PC-9 (cell line): Measurements from ENCODE around the gene LILRB3. TPM values are rescaled to one million over a fixed set of nuclear protein-coding genes. Genes with fewer than 3 reads are reported as not detected.
A peak's percentile ranks its signal among the peaks of the same experiment; 100 is the strongest.
"Not testable (repeated sequence)": the region's sequence is repeated elsewhere in the genome, so short reads cannot be mapped to it uniquely, and the experiment has no call there.

Experiments used
- BruUV-seq: library from RNA; stranded (reverse); fragments of 400-500 nt; replicated peaks from 2 replicates; lab custom pipeline; 2021; lab: Mats Ljungman, UMichigan
- CTCF ChIA-PET: fragments of 300-600 bp; sonication (Branson Sonifier 250); formaldehyde crosslinking; loops from one replicate; lab custom pipeline; 2022; ENCODE audit warnings: antibody characterized with exemption; lab: Charles Lee
- POLR2A ChIA-PET: fragments of 300-600 bp; sonication (Branson Sonifier 250); formaldehyde crosslinking; loops from one replicate; lab custom pipeline; 2022; ENCODE audit warnings: antibody characterized with exemption; ENCODE audit not compliant: unreplicated experiment; lab: Charles Lee
- DNase-seq, 2 experiments: peaks; one replicate each; pipeline versions ENCODE4 v3.0.0 to v3.0.0-alpha.2; 2015 to 2022; ENCODE audit warnings: mixed read lengths in 1 of 2
- H2AFZ ChIP-seq: fragments of 200-600 bp; sonication (generic); 2 replicates; pipeline ENCODE4 v1.8.1; 2017; ENCODE audit warnings: antibody characterized with exemption
- H3F3A ChIP-seq: fragments of 200-600 bp; sonication (generic); 2 replicates; pipeline ENCODE4 v1.8.1; 2017; ENCODE audit warnings: antibody characterized with exemption, mild to moderate bottlenecking, low read depth; ENCODE audit not compliant: insufficient read depth
- H3K27ac ChIP-seq: fragments of 200-600 bp; sonication (generic); 2 replicates; pipeline ENCODE4 v1.6.1; 2016; ENCODE audit warnings: mixed run types
- H3K27me3 ChIP-seq: fragments of 200-600 bp; sonication (generic); 2 replicates; pipeline ENCODE4 v1.6.1; 2016; ENCODE audit warnings: low read depth, mixed run types; ENCODE audit not compliant: insufficient read depth
- H3K36me3 ChIP-seq: fragments of 200-600 bp; sonication (generic); 2 replicates; pipeline ENCODE4 v1.6.1; 2016; ENCODE audit warnings: low read depth, mixed run types
- H3K4me1 ChIP-seq: fragments of 200-600 bp; sonication (generic); replicated peaks from 2 replicates; pipeline ENCODE4 v1.6.1; 2016; ENCODE audit warnings: mixed run types; ENCODE audit not compliant: insufficient read depth
- H3K4me2 ChIP-seq: fragments of 200-600 bp; sonication (generic); 2 replicates; pipeline ENCODE4 v1.6.1; 2017; ENCODE audit warnings: mixed run types
- H3K4me3 ChIP-seq: fragments of 200-600 bp; sonication (generic); 2 replicates; pipeline ENCODE4 v1.6.1; 2016; ENCODE audit warnings: mixed run types
- H3K79me2 ChIP-seq: fragments of 200-600 bp; sonication (generic); 2 replicates; pipeline ENCODE4 v1.6.1; 2017; ENCODE audit warnings: low read depth, mixed run types
- H3K9me2 ChIP-seq: fragments of 200-600 bp; sonication (generic); 2 replicates; pipeline ENCODE4 v1.8.1; 2017; ENCODE audit warnings: mild to moderate bottlenecking; ENCODE audit not compliant: insufficient read depth
- H3K9me3 ChIP-seq: fragments of 200-600 bp; sonication (generic); 2 replicates; pipeline ENCODE4 v1.8.1; 2016; ENCODE audit warnings: low read depth; ENCODE audit not compliant: insufficient read depth
- H4K20me1 ChIP-seq: fragments of 200-600 bp; sonication (generic); 2 replicates; pipeline ENCODE4 v1.8.1; 2017; ENCODE audit not compliant: insufficient read depth
- EZH2 ChIP-seq: fragments of 200-600 bp; sonication (generic); IDR thresholded peaks from 2 replicates; pipeline ENCODE4 v1.8.0; 2017; ENCODE audit warnings: antibody characterized with exemption, low read depth
- intact Hi-C: fragments of 100-400 bp; cut with micrococcal nuclease; formaldehyde crosslinking; loops from one replicate; pipeline ENCODE4 v1.10.0; 2022; ENCODE audit not compliant: unreplicated experiment
- total RNA-seq: library from RNA; stranded (reverse); gene quantifications from 2 replicates; pipeline ENCODE4 v1.2.3, GENCODE V29; 2021
- TF ChIP-seq, protein P1 (sequence below): fragments of 200-600 bp; sonication (generic); conservative IDR thresholded peaks from 2 replicates; pipeline ENCODE4 v1.6.1; 2017; ENCODE audit warnings: mixed run types, antibody characterized with exemption, mild to moderate bottlenecking, moderate library complexity

Gene LILRB3
- total RNA-seq, 1 experiment from 2014 or later, result not detected

DNA sequence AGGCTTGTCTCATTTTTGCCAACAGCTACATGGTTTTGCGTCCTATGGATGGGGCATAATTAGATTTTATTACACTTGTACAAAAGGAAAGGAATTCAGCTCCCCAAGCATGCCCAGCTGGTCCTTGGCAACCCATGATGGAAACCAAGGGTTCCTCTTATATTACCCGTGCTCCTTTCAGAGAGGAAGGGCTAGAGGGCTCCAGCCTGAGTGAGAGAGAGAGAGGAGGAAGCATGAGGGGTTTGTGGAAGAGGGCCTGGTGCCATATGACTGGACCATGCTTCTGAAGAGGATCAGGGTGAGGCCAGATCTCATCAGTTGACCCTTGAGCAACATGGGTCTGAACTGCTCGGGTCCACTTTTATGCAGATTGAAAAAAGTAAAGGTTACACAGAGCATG, 25.7 kb downstream of the LILRB3 start:
- TF ChIP-seq EZH2, result no peak
- TF ChIP-seq, protein P1, sequence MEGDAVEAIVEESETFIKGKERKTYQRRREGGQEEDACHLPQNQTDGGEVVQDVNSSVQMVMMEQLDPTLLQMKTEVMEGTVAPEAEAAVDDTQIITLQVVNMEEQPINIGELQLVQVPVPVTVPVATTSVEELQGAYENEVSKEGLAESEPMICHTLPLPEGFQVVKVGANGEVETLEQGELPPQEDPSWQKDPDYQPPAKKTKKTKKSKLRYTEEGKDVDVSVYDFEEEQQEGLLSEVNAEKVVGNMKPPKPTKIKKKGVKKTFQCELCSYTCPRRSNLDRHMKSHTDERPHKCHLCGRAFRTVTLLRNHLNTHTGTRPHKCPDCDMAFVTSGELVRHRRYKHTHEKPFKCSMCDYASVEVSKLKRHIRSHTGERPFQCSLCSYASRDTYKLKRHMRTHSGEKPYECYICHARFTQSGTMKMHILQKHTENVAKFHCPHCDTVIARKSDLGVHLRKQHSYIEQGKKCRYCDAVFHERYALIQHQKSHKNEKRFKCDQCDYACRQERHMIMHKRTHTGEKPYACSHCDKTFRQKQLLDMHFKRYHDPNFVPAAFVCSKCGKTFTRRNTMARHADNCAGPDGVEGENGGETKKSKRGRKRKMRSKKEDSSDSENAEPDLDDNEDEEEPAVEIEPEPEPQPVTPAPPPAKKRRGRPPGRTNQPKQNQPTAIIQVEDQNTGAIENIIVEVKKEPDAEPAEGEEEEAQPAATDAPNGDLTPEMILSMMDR, result no peak
- no peaks in the 10 kb centered on the region for H3K27me3 ChIP-seq
- peaks cover 11% of the 10 kb centered on the region for H4K20me1 ChIP-seq
- ChIA-PET POLR2A (no interaction called here), CTCF (no interaction called here)
- H3K4me1 ChIP-seq, result peaks cover 17% of the 10 kb centered on the region
- H3K27ac ChIP-seq, result no peak overlapping the region
- H3F3A ChIP-seq, result peaks cover 21% of the 10 kb centered on the region
- intact Hi-C loops, result no loop called here
- peaks cover 26% of the 10 kb centered on the region for H3K36me3 ChIP-seq
- no peak for DNase-seq
- BruUV-seq, result no TSS peak
- peaks cover 33% of the 10 kb centered on the region for H3K79me2 ChIP-seq
- H2AFZ ChIP-seq, result no peak overlapping the region
- H3K4me3 ChIP-seq, result no peak overlapping the region
- H3K9me3 ChIP-seq, result no peaks in the 10 kb centered on the region
- H3K4me2 ChIP-seq, result no peak overlapping the region
- H3K9me2 ChIP-seq, result no peaks in the 10 kb centered on the region

DNA sequence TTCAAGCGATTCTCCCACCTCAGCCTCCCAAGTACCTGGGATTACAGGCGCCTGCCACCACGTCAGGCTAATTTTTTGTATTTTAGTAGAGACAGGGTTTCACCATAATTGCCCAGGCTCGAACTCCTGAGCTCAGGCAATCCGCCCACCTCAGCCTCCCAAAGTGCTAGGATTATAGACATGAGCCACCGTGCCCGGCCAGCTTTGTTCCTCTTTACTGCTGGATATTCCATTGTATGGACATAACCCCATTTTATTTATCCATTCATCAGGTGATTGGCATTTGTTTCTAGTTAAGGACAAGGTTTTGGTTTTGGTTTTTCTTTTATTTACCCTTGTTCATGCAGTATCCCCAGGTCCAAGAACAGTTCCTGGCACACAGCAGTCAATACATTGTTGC, 26.3 kb downstream of the LILRB3 start:
- H3K27me3 ChIP-seq, result no peaks in the 10 kb centered on the region
- DNase-seq, result no peak
- TF ChIP-seq EZH2, result no peak
- TF ChIP-seq, protein P1, result no peak
- no TSS peak for BruUV-seq
- peaks cover 14% of the 10 kb centered on the region for H3K4me1 ChIP-seq
- H3K4me3 ChIP-seq, result no peak overlapping the region
- no peak overlapping the region for H3K4me2 ChIP-seq
- peaks cover 20% of the 10 kb centered on the region for H3K36me3 ChIP-seq
- H3F3A ChIP-seq, result peaks cover 15% of the 10 kb centered on the region
- intact Hi-C loops, result no loop called here
- CTCF ChIA-PET, result no interaction called here
- peaks cover 5% of the 10 kb centered on the region for H4K20me1 ChIP-seq
- no peaks in the 10 kb centered on the region for H3K9me2 ChIP-seq
- H3K79me2 ChIP-seq, result peaks cover 33% of the 10 kb centered on the region
- no peak overlapping the region for H2AFZ ChIP-seq
- no peaks in the 10 kb centered on the region for H3K9me3 ChIP-seq
- POLR2A ChIA-PET, result no interaction called here
- H3K27ac ChIP-seq, result no peak overlapping the region

DNA sequence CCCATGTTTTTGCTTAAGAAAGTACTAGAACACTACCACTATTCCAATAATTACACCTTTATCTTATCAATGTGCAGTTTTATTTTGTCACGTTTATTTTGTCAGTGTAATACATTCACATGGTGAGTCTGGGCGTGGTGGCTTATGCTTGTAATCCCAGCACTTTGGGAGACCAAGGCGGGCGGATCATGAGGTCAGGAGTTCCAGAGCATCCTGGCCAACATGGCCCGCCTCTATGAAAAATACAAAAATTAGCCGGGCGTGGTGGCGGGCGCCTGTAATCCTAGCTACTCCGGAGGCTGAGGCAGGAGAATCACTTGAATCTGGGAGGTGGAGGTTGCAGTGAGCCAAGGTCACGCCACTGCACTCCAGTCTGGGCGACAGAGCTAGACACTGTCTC, 28.3 kb downstream of the LILRB3 start:
- H3F3A ChIP-seq, H4K20me1 ChIP-seq, H3K9me2 ChIP-seq, H3K9me3 ChIP-seq, intact Hi-C loops, H3K4me3 ChIP-seq, BruUV-seq, H3K4me2 ChIP-seq, POLR2A ChIA-PET, DNase-seq, H3K27ac ChIP-seq, H2AFZ ChIP-seq, CTCF ChIA-PET, H3K27me3 ChIP-seq: not testable (repeated sequence)
- Histone ChIP-seq H3K4me1 (peaks cover 14% of the 10 kb centered on the region), H3K36me3 (peaks cover 15% of the 10 kb centered on the region), H3K79me2 (peaks cover 25% of the 10 kb centered on the region)

DNA sequence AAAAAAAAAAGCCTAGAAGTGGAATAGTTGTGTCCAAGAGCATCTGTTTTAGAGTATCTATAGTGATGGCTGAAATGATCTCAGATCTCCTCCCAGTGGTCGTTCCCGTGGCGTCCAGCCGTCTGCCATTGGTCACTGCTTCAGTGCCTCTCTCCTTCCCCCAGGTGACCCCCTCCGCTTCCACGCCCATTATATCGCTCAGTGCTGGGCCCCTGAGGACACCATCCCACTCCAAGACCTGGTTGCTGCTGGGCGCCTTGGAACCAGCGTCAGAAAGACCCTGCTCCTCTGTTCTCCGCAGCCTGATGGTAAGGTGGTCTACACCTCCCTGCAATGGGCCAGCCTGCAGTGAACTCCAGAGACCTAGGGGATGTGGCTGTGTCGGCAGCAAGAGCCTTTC, 29.8 kb downstream of the LILRB3 start:
- H3K27me3 ChIP-seq, result no peaks in the 10 kb centered on the region
- peaks cover 36% of the 10 kb centered on the region for H3K79me2 ChIP-seq
- no peak for DNase-seq
- intact Hi-C loops, result no loop called here
- peaks cover 15% of the 10 kb centered on the region for H3K36me3 ChIP-seq
- H3K4me1 ChIP-seq, result peaks cover 15% of the 10 kb centered on the region
- H3K4me2 ChIP-seq, result peak overlapping the region; percentile 85; the same call in 1 of the 2 replicates
- BruUV-seq, result no TSS peak
- H3K9me3 ChIP-seq, result no peaks in the 10 kb centered on the region
- no peak overlapping the region for H3K4me3 ChIP-seq
- peaks cover 7% of the 10 kb centered on the region; the same call in 1 of the 2 replicates for H3F3A ChIP-seq
- no peaks in the 10 kb centered on the region for H3K9me2 ChIP-seq
- POLR2A ChIA-PET, result interaction anchor here (0.7 to 0.8 kb wide), 2 partner anchors 33 to 316 kb away, joined by 9 to 13 read pairs; partner anchors contain the start of gene LENG1
- no peak overlapping the region for H2AFZ ChIP-seq
- H4K20me1 ChIP-seq, result peaks cover 1% of the 10 kb centered on the region; the same call in 1 of the 2 replicates
- CTCF ChIA-PET, result no interaction called here
- no peak for TF ChIP-seq EZH2
- TF ChIP-seq, protein P1, result no peak
- no peak overlapping the region for H3K27ac ChIP-seq
